Transverse colon (tissue), 4 donors: ENCODE data around the gene AKT3. TPM values are rescaled to one million over a fixed set of nuclear protein-coding genes. Genes with fewer than 3 reads are reported as not detected.
"Not testable (repeated sequence)": the region's sequence is repeated elsewhere in the genome, so short reads cannot be mapped to it uniquely, and the experiment has no call there.

Source experiments
- DNase-seq: peaks from one replicate; pipeline ENCODE4 v3.0.0-alpha.2; 2019
- H3K27ac ChIP-seq, 4 donors: fragments of 200-600 bp; sonication (generic); 2 replicates each; pipeline ENCODE4 v1.5.1; 2016 to 2018; ENCODE audit warnings: inconsistent platforms in 4 of 4
- H3K27me3 ChIP-seq: fragments of 200-600 bp; sonication (generic); 2 replicates; pipeline ENCODE4 v1.5.1; 2017; ENCODE audit warnings: inconsistent platforms
- H3K36me3 ChIP-seq, 4 donors: fragments of 200-600 bp; sonication (generic); 2 replicates each; pipeline ENCODE4 v1.5.1; 2017 to 2019; ENCODE audit warnings: inconsistent platforms in 4 of 4
- H3K4me1 ChIP-seq, 4 donors: fragments of 200-600 bp; sonication (generic); 2 replicates each; pipeline ENCODE4 v1.5.1; 2017 to 2020; ENCODE audit warnings: inconsistent platforms in 4 of 4
- H3K4me3 ChIP-seq, 4 donors: fragments of 200-600 bp; sonication (generic); 1 replicate in 1 of 4; 2 replicates in 3 of 4; pipeline versions ENCODE4 v1.5.1 to v1.6.1; 2017 to 2019; ENCODE audit warnings: inconsistent platforms in 4 of 4
- H3K9me3 ChIP-seq, 2 donors: fragments of 200-600 bp; sonication (generic); 2 replicates each; pipeline ENCODE4 v1.5.1; 2017 to 2019; ENCODE audit warnings: inconsistent platforms in 2 of 2
- EP300 ChIP-seq: sonication (generic); formaldehyde crosslinking; IDR thresholded peaks from one replicate; pipeline ENCODE4 v1.6.1; 2017; ENCODE audit warnings: antibody characterized with exemption, low read depth
- POLR2A ChIP-seq: fragments of 450-650 bp; IDR thresholded peaks from one replicate; pipeline ENCODE4 v1.6.1; 2016; ENCODE audit warnings: antibody characterized with exemption, mild to moderate bottlenecking, moderate library complexity
- POLR2AphosphoS5 ChIP-seq, 3 donors: sonication (generic); formaldehyde crosslinking; IDR thresholded peaks; one replicate each; pipeline ENCODE4 v1.6.1; 2016; ENCODE audit warnings: antibody characterized with exemption in 3 of 3
- WGBS, 2 donors: methylation state at CpG; one replicate each; pipeline ENCODE4 v1.1.5; 2018; ENCODE audit warnings: low coverage in 1 of 2; 5-methylcytosine and 5-hydroxymethylcytosine counted together
- in situ Hi-C, 4 donors: fragments of 200-750 bp; cut with MboI; loops; one replicate each; pipeline versions ENCODE4 v1.15.0 to v1.15.1; 2017; ENCODE audit warnings: low sequenced_read_pairs in 3 of 4, low pct_ligation_motif_present in 1 of 4, low pct_unique_long_range_greater_than_20kb in 1 of 4
- intact Hi-C: fragments of 100-400 bp; cut with DNase I; formaldehyde crosslinking; loops from one replicate; pipeline ENCODE4 v1.15.1; 2023; ENCODE audit warnings: low total_unique reads
- total RNA-seq, 4 donors: library from RNA; depleted of rRNA; stranded (reverse); fragments of >200 nt; gene quantifications; one replicate each; pipeline ENCODE4 v1.1.0, GENCODE V29; 2016
- TF ChIP-seq, protein P1 (sequence below), 5 experiments: fragments of 200-600 bp in 3 of 5; fragments of 450-650 bp in 2 of 5; sonication (generic) in 3 of 5; IDR thresholded peaks; 1 replicate in 2 of 5; 2 replicates in 3 of 5; pipeline ENCODE4 v1.5.1; 2016 to 2017; ENCODE audit warnings: antibody characterized with exemption in 5 of 5, inconsistent platforms in 3 of 5, mild to moderate bottlenecking in 2 of 5, moderate library complexity in 1 of 5

AKT3 gene
- total RNA-seq, 4 donors from 2014 or later, result 9.8 to 27.2 (median 19.4) TPM

DNA sequence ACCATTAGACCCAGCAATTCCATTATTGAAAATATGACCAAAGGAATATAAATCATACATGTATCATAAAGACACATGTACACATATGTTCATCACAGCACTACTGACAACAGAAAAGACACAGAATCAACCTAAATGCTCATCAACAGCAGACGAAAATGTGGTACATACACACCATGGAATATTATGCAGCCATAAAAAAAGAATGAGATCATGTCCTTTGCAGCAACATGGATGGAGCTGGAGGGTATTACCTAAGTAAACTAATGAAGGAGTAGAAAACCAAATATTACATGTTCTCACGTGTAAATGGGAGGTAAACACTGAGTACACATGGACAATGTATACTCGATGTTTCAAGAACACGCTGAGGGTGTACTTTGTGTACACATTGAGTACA, 15.9 kb downstream of the AKT3 start:
- H3K4me1 ChIP-seq, result no peaks in the 10 kb centered on the region
- no peaks in the 10 kb centered on the region for H3K9me3 ChIP-seq
- intact Hi-C loops, result no loop called here
- DNase-seq, result no peak
- TF ChIP-seq POLR2AphosphoS5 (IDR thresholded peaks at IDR 0.05), result no peak
- TF ChIP-seq POLR2A, result no peak
- TF ChIP-seq, protein P1, sequence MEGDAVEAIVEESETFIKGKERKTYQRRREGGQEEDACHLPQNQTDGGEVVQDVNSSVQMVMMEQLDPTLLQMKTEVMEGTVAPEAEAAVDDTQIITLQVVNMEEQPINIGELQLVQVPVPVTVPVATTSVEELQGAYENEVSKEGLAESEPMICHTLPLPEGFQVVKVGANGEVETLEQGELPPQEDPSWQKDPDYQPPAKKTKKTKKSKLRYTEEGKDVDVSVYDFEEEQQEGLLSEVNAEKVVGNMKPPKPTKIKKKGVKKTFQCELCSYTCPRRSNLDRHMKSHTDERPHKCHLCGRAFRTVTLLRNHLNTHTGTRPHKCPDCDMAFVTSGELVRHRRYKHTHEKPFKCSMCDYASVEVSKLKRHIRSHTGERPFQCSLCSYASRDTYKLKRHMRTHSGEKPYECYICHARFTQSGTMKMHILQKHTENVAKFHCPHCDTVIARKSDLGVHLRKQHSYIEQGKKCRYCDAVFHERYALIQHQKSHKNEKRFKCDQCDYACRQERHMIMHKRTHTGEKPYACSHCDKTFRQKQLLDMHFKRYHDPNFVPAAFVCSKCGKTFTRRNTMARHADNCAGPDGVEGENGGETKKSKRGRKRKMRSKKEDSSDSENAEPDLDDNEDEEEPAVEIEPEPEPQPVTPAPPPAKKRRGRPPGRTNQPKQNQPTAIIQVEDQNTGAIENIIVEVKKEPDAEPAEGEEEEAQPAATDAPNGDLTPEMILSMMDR (IDR thresholded peaks at IDR 0.05), result no peak
- 80 to 91% methylated on average over 4 of the region's 4 CpGs for WGBS, 2 donors
- H3K27ac ChIP-seq, result no peak overlapping the region
- no peaks in the 10 kb centered on the region for H3K36me3 ChIP-seq
- H3K27me3 ChIP-seq, result no peaks in the 10 kb centered on the region
- H3K4me3 ChIP-seq, result no peak overlapping the region
- in situ Hi-C loops, result no loop called here

DNA sequence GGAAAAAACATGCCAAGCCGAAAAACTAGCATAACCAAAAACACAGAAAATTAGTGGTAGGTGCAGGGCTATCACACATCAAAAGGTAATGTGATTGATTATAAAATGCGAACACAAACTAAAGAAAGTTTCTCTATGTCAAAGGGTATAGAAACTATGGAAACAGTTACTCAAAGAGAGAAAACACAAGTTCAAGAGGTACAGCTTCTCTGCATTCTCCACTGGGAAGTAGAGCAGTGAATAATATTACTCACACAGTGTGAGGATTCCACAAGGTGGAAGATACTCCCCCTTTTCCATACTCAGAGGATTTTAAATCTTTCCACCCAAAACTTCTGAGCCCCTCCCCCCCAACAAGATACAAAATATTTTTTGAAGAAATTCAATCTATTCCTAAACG, 18.6 kb downstream of the AKT3 start:
- Histone ChIP-seq H3K27me3 (no peaks in the 10 kb centered on the region), H3K9me3 (no peaks in the 10 kb centered on the region), H3K4me1 (no peaks in the 10 kb centered on the region), H3K4me3 (no peak overlapping the region), H3K36me3 (no peaks in the 10 kb centered on the region), H3K27ac (no peak overlapping the region)
- no peak for TF ChIP-seq EP300
- TF ChIP-seq, protein P1 (IDR thresholded peaks at IDR 0.05), result no peak
- TF ChIP-seq POLR2A, result no peak
- no peak for TF ChIP-seq POLR2AphosphoS5 (IDR thresholded peaks at IDR 0.05)
- WGBS, 2 donors, result 87 to 91% methylated on average over 3 of the region's 3 CpGs
- intact Hi-C loops, result no loop called here
- in situ Hi-C loops, result no loop called here
- no peak for DNase-seq

DNA sequence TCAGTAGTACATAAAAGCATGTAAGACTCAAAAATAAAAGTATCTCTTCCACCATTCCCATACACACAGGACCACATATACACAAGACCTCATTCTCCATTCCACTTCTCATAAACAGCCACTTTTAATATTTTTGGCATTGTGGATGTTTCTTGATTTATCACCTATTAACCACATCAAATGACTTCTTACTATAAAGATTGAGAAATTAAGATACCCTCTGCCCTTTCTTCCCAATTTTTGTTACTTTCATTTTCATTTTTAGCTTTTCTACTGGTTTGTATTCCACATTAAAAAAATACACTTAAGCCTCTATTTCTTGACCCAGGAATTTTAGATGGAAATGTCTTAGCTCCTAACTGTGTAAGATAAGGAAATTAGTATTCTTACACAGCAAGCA, 22.8 kb downstream of the AKT3 start:
- in situ Hi-C loops, result no loop called here
- Histone ChIP-seq H3K9me3 (peaks cover 0 to 5% of the 10 kb centered on the region in 2 donors), H3K4me1 (no peaks in the 10 kb centered on the region), H3K4me3 (no peak overlapping the region), H3K27ac (no peak overlapping the region), H3K27me3 (no peaks in the 10 kb centered on the region), H3K36me3 (no peaks in the 10 kb centered on the region)
- intact Hi-C loops, result no loop called here
- TF ChIP-seq POLR2AphosphoS5 (IDR thresholded peaks at IDR 0.05) (no peak), EP300 (no peak), POLR2A (no peak)
- TF ChIP-seq, protein P1 (IDR thresholded peaks at IDR 0.05), result no peak
- DNase-seq, result no peak

DNA sequence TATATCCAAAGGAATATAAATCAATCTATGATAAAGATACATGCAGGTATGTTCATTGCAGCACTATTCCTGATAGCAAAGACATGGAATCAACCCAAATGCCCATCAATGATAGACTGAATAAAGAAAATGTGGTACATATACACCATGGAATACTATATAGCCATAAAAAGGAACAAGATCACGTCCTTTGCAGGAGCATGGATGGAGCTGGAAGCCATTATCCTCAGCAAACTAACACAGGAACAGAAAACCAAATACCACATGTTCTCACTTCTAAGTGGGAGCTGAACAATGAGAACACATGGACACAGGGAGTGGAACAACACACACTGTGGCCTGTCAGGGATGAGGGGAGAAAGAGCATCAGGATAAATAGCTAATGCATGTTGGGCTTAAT, 25.1 kb downstream of the AKT3 start:
- WGBS, 2 donors, result 58 to 70% methylated on average over 1 of the region's 1 CpG
- not testable (repeated sequence) for H3K4me3 ChIP-seq
- peaks cover 0 to 19% of the 10 kb centered on the region in 2 donors for H3K9me3 ChIP-seq

DNA sequence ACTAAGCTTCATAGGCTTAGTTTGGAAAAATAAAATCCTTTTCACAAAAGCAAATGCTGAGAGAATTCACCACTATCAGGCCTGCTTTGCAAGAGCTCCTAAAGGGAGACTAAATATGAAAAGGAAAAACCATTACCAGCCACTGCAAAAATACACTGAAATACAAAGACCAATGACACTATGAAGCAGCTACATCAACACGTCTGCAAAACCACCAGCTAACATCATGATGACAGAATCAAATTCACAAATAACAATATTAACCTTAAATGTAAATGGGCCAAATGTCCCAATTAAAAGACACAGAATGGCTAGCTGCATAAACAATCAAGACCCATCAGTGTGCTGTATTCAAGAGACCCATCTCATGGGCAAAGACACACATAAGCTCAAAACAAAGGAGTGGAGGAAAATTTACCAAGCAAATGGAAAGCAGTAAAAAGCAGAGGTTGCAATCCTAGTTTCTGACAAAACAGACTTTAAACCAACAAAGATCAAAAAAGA, 28.8 kb downstream of the AKT3 start:
- no peak overlapping the region for H3K27ac ChIP-seq
- no peaks in the 10 kb centered on the region for H3K27me3 ChIP-seq
- 88 to 100% methylated on average over 1 of the region's 1 CpG for WGBS, 2 donors
- in situ Hi-C loops (no loop called here), intact Hi-C loops (no loop called here)
- no peak for DNase-seq
- H3K9me3 ChIP-seq, result peaks cover 0 to 19% of the 10 kb centered on the region in 2 donors
- H3K4me3 ChIP-seq, result no peak overlapping the region
- no peaks in the 10 kb centered on the region for H3K36me3 ChIP-seq
- H3K4me1 ChIP-seq, result no peaks in the 10 kb centered on the region
- TF ChIP-seq, protein P1 (IDR thresholded peaks at IDR 0.05), result no peak
- TF ChIP-seq POLR2A (no peak), POLR2AphosphoS5 (IDR thresholded peaks at IDR 0.05) (no peak), EP300 (no peak)

More for the DNA sequence above, 25.1 kb downstream of the AKT3 start:
- H3K36me3 ChIP-seq, H3K4me1 ChIP-seq, H3K27ac ChIP-seq, DNase-seq, in situ Hi-C loops, intact Hi-C loops, H3K27me3 ChIP-seq: not testable (repeated sequence)
